GM20000 (cell line): ENCODE data around the gene STX16.

ENCODE experiments used
- DNase-seq: peaks from one replicate; pipeline ENCODE4 v3.0.0; 2012; ENCODE audit warnings: low spot score
- CTCF ChIP-seq: IDR thresholded peaks from 2 replicates; pipeline ENCODE4 v1.5.1; 2012; ENCODE audit warnings: mild to moderate bottlenecking, control low read depth; ENCODE audit errors: extremely low read depth, missing control alignments

Gene STX16

GRCh38 chr20:58633161-58634053 lies 17.7 kb upstream of the STX16 start:
- no peak for TF ChIP-seq CTCF
- DNase-seq, result no peak

- TF ChIP-seq CTCF, result no peak
Measured at GRCh38 chr20:58634059-58634458, 17.0 kb upstream of the STX16 start.

GRCh38 chr20:58634521-58635278 lies 16.4 kb upstream of the STX16 start:
- DNase-seq, result peak; percentile 41
- TF ChIP-seq CTCF, result no peak

More at GRCh38 chr20:58634059-58634458, 17.0 kb upstream of the STX16 start:
- DNase-seq, result no peak

- TF ChIP-seq CTCF, result no peak
- DNase-seq, result no peak
Measured at GRCh38 chr20:58635279-58635665, 15.8 kb upstream of the STX16 start.

- no peak for TF ChIP-seq CTCF
- DNase-seq, result no peak
Measured at GRCh38 chr20:58636396-58636982, 14.6 kb upstream of the STX16 start.

- DNase-seq, result no peak
- no peak for TF ChIP-seq CTCF
Measured at GRCh38 chr20:58636983-58637421, 14.1 kb upstream of the STX16 start.
